GM18909 (cell line): ENCODE measurements around the gene STX12.
A peak's percentile ranks its signal among the peaks of the same experiment; 100 is the strongest.
"Not testable (repeated sequence)": the region's sequence is repeated elsewhere in the genome, so short reads cannot be mapped to it uniquely, and the experiment has no call there.

Experiments
- ATAC-seq: cut with Tn5 transposase; IDR thresholded peaks from one replicate; pipeline ENCODE4 v1.9.1; 2021; ENCODE audit warnings: mild to moderate bottlenecking; ENCODE audit not compliant: unreplicated experiment, poor library complexity

STX12 gene

GRCh38 chr1:27823784-27824183 lies 50.8 kb downstream of the STX12 start:
- ATAC-seq, result no peak

GRCh38 chr1:27824411-27824810 lies 51.4 kb downstream of the STX12 start:
- ATAC-seq, result no peak

- not testable (repeated sequence) for ATAC-seq
Observed at GRCh38 chr1:27829339-27829960, 56.4 kb downstream of the STX12 start.

GRCh38 chr1:27830621-27831440 lies 57.8 kb downstream of the STX12 start, which contains the start of gene PPP1R8:
TSS of gene PPP1R8 (plus strand) at chr1:27830782. CDS start at chr1:27830836, 54 bp downstream.
- ATAC-seq, result peak; percentile 93

- no peak for ATAC-seq
Observed at GRCh38 chr1:27831568-27832410, 58.8 kb downstream of the STX12 start.

GRCh38 chr1:27832762-27833161 lies 59.7 kb downstream of the STX12 start:
- no peak for ATAC-seq

GRCh38 chr1:27833470-27833869 lies 60.5 kb downstream of the STX12 start:
- ATAC-seq, result no peak

- no peak for ATAC-seq
Observed at GRCh38 chr1:27835046-27835445, 62.0 kb downstream of the STX12 start.

- no peak for ATAC-seq
Observed at GRCh38 chr1:27835501-27835900, 62.5 kb downstream of the STX12 start.

GRCh38 chr1:27849951-27850350 lies 76.9 kb downstream of the STX12 start:
- ATAC-seq, result no peak

GRCh38 chr1:27855085-27855484 lies 82.1 kb downstream of the STX12 start:
- ATAC-seq, result no peak

GRCh38 chr1:27856561-27857343 lies 83.7 kb downstream of the STX12 start:
- ATAC-seq, result no peak

- ATAC-seq, result not testable (repeated sequence)
Observed at GRCh38 chr1:27857552-27857951, 84.5 kb downstream of the STX12 start.

GRCh38 chr1:27858072-27858948 lies 85.3 kb downstream of the STX12 start:
- peak; percentile 74 for ATAC-seq

GRCh38 chr1:27858949-27859576 lies 86.0 kb downstream of the STX12 start:
- ATAC-seq, result no peak

GRCh38 chr1:27861436-27861835 lies 88.4 kb downstream of the STX12 start:
- ATAC-seq, result no peak

GRCh38 chr1:27862004-27862403 lies 89.0 kb downstream of the STX12 start:
- ATAC-seq, result no peak

GRCh38 chr1:27862671-27863537 lies 89.9 kb downstream of the STX12 start:
- ATAC-seq, result no peak
